Amniotic stem cell (primary cell): ENCODE data around the gene ZNF81.
"Not testable (repeated sequence)": the region's sequence is repeated elsewhere in the genome, so short reads cannot be mapped to it uniquely, and the experiment has no call there.

Source experiments
- DNase-seq: peaks from one replicate; lab custom pipeline; 2025; lab: John Stamatoyannopoulos, UW

The ZNF81 gene

GRCh38 chrX:47844117-47844516, 7.4 kb downstream of the ZNF81 start:
- no peak for DNase-seq

DNA sequence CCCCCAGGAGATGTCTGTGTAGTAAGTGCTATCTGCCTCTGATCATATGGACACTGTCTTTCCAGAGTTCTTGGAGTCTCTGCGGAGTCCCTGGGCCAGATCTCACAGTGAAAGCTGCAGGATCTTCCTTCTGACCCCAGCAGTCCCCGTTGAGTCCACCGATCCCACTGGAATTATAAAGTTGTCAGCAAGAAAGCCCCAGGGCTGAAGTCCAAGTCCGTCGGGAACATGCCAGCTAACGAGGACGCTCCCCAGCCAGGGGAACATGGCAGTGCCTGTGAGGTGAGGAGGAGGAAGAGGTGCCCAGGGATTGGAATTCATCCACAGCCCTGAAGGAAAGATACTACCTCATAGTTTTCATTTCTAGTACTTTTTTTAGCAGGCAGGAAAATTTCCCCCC, 9.3 kb downstream of the ZNF81 start:
- DNase-seq = no peak

GRCh38 chrX:47849778-47850177, 13.1 kb downstream of the ZNF81 start:
- no peak for DNase-seq

DNA sequence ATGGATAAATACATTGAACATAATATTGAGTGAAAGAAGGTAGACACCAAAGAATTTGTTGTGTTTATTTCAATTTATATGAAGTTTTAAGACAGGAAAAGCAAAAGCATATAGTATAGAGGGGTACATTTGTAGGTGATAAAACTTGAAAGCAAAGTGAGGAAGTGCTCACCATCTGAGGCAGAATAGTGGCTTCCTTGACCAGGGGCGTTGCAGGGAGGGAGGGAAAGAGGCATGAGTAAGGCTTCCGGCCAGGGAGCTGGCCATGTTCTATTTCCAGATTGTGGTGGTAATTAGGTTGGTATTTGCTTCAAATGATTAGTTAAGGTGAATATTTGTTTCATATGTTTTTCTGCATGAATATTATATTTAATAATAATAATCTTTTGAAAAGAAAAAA, 13.7 kb downstream of the ZNF81 start:
- DNase-seq = not testable (repeated sequence)

DNA sequence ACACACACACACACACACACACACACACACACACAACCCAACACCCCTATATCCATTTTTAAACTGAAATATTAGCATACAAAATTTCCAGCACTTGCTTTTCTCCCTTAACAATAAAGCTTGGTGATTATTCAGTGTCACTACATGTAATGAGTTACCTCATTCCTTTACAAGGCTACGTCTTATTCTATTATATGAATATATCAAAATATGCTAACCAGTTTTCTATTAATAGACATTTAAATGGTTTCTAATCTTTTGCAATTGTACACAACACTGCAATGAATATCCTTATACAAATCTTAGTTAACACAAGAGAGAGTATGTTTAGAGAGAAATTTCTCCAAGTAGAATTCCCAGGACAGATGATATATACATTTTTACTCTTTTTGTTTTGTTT, 14.2 kb downstream of the ZNF81 start:
- DNase-seq = no peak

DNA sequence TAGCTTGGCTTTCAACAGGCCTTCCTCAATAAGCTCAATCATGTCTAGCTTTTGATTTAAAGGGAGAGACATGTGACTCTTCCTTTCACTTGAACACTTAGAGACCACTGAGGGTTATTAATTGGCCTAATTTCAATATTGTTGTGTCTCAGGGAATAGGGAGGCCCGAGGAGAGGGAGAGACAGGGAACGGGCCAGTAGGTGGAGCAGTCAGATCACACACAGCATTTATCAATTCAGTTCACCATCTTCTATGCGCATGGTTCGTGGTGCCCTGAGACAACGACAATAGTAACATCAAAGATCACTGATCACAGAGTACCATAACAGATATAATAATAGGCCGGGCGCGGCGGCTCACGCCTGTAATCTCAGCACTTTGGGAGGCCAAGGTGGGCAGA, 17.8 kb downstream of the ZNF81 start:
- no peak for DNase-seq

- DNase-seq = no peak
Measured at GRCh38 chrX:47859686-47860085, 23.0 kb downstream of the ZNF81 start.

DNA sequence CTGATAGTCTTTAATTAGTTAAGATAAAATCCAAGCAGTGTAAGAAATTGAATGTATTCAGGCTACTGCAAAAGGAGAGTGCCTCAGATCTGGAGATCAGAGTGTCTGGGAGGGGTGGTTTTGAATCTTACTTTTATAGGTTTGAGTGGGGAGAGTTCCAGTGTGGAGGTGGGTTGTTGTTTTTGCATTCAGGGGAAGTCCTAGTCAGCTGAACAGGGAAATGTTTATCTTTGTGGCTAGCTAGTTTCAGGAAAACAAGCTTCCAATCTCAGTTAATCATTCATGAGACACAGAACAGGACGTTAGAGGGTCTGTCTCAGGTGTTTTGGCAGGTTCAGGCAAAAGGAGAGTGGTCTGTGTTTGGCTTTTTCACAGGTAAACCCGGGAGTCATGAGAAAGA, 26.0 kb downstream of the ZNF81 start:
- DNase-seq = no peak

- no peak for DNase-seq
Measured at GRCh38 chrX:47863187-47863586, 26.5 kb downstream of the ZNF81 start.

- no peak for DNase-seq
Measured at GRCh38 chrX:47864300-47864699, 27.6 kb downstream of the ZNF81 start.

DNA sequence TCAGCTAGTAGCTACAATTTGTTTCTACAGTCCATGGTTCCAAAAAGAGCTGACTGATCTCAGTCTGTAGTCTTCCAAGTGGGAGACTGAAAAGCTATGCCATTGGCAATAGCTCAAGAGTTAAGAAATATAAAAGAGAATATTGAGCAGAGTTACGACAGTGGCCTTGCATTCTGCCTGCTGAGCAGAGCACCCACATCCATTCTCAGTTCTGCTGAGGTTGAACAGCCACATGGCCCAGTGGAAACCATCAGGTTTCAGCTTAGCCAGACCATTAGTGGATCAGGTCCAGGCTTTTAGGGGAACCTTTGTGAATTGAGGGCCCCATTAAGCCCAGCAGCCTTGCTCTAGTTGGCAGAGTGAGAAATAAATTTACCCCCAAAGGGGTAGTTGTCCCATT, 28.1 kb downstream of the ZNF81 start:
- no peak for DNase-seq

DNA sequence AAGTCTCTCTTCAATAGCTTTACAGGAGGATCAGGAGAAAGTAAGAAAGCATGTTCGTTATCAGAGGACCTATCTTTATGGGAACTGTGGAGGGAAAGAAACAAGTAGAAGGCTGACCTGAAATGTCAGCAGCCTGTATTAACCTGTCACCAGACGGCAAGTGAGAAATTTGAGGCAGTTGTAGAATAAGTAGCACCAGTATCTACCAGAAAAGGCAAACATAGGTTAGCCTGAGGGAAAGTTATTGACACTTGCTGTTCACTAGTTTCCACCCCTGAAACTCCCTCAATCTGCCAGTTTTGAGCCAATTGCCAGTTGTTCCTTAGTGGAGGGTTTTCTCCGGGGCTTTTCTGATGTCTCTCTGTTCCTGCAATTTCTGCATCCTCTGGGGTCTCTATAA, 36.4 kb downstream of the ZNF81 start:
- DNase-seq = no peak

GRCh38 chrX:47877327-47877726, 40.6 kb downstream of the ZNF81 start:
- no peak for DNase-seq

DNA sequence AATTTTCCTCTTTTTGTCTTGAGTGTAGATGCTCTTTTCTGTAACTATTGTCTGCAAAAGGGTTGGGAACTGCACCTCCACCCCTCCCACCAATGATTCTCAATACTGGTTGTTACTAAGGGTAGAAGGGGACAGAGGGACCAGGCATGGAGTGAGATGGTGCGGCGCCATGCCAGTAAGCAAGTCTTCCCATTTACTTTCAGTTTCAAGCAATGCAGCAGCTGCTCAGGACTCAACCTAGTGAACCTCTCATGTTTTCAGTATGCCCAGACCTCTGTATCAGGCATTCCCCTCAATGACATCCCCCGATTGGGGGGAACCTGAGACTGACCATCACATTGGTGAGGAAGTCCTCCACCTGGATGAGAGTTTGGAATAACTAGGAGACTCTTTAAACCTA, 41.5 kb downstream of the ZNF81 start:
- no peak for DNase-seq

DNA sequence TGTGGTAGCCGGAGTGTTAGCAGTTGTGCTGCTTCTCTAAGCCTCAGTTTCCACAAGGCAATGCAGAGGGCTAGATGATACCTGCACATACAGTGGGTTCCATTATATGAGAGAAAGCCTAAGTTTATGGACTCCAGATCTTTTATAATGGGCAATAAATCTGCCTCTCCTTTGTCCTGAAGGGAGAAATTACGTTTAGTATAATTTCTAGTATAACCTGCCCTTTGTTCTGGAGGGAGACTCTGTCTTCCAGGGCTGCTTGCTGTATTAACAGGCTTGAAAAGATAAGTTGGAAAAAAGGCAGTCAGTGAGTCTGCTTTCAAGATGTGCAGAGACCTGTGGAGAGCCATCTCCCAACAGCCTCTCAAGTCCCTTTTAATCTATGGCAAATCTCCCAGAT, 42.8 kb downstream of the ZNF81 start:
- DNase-seq = no peak

GRCh38 chrX:47880927-47881326, 44.2 kb downstream of the ZNF81 start:
- no peak for DNase-seq

- no peak for DNase-seq
Measured at GRCh38 chrX:47885501-47885900, 48.8 kb downstream of the ZNF81 start.

GRCh38 chrX:47898024-47898423, 61.3 kb downstream of the ZNF81 start:
- no peak for DNase-seq

- no peak for DNase-seq
Measured at GRCh38 chrX:47900833-47901232, 64.1 kb downstream of the ZNF81 start.

DNA sequence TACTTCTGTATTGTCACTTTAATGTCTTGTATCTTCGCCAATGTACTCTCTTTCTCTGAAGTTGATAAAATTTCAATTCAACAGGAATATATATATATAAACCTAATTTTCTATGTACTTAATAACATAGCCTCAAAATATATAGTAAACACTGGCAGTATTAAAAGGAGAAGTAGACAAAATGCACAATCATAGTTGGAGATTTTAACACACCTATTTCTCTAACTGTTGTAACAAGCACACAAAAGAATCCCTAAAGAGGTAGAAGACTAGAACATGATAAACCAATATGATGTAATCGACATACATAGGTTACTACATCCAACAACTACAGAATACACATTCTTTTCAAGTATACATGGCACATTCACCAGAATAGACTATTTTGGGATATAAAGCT, 65.5 kb downstream of the ZNF81 start:
- DNase-seq = no peak

GRCh38 chrX:47915886-47916493, 79.3 kb downstream of the ZNF81 start:
- no peak for DNase-seq

GRCh38 chrX:47918274-47918673, 81.6 kb downstream of the ZNF81 start:
- no peak for DNase-seq

DNA sequence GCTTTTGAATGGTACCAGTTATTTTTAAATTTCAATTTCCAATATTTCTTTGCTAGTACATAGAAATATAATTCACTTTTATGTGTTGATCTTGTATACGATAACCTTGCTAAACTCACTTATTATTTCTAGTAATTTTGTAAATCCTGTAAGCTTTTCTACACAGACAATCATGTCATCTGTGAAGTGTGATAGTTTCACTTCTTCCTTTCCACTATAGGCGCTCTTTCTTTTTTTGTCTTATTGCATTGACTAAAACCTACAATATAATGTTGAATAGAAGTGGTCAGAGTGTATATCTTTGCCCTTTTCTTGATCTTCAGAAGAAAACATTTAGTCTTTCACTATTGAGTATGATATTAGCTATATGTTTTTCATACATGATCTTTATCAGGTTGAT, 90.5 kb downstream of the ZNF81 start:
- no peak for DNase-seq

DNA sequence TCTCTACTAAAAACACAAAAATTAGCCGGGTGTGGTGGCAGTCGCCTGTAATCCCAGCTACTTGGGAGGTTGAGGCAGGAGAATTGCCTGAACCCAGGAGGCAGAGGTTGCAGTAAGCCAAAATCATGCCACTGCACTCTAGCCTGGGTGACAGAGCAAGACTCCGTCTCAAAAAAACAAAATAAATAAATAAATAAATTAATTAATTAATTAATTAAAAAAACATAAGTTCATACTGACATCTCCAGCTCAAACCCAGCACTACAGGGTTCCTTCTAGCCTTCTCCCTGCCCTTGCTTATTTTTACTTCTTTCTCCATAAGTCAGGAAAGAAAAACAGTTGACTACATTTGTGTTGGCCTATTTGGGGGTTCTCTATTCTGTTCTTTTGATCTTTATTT, 95.3 kb downstream of the ZNF81 start:
- not testable (repeated sequence) for DNase-seq

DNA sequence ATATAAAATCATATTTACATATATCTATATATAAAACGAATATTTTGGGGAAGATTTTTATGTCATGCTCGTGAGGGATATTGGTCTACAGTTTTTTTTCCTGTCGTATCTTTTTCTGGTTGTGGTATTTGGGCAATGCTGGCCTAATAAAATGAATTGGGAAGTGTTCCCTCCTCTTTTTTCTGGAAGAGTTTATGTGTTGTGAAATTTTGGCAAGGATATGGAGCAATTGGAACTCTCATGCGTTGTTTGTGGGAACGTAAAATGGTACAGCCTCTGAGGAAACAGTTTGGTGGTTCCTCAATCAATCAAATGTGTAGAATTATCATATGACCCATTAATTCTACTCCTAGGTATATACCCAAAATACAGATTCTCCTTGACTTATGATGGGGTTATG, 97.2 kb downstream of the ZNF81 start:
- no peak for DNase-seq
